CD4-positive, alpha-beta T cell treated with Interleukin-10 for 1 hour (primary cell): ENCODE results near the gene ZDHHC17.

Source experiments
- DNase-seq: peaks from one replicate; pipeline ENCODE4 v3.0.0-alpha.2; 2020

The ZDHHC17 gene

DNA sequence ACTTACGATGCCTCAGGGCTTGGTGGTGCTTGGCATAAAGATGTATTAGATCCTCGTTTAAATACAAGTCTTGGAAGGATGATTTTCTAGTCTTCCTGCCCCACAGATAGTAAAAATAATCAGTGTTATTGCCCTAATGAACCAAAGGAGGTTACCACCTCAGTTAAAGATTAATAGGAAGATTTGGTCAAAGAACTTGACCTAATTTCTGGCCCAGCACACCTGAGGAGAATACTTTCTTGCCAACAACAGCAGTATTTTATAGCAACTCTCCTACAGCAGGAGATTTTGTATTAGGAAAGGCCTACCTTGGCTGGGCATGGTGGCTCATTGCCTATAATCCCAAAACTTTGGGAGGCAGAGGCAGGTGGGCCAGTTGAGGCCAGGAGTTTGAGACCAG is 83.3 kb downstream of the ZDHHC17 start:
- no peak for DNase-seq

DNA sequence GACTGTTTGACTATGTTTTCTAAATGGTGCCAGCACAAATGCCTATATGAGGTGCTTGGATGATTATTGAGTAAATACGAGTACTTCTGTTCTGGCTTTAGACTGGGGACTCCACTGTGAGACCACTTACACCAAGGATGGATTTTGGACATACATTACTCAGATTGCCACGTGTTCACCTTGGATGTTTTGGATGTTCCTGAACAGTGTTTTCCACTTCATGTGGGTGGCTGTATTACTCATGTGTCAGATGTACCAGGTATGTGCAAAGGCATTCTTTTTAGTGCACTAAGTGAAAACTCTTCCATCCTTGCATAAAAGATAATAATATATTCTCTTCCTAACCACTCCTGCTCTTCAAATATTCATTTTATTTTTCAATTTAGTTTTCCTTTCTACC is 84.2 kb downstream of the ZDHHC17 start:
- DNase-seq = no peak

DNA sequence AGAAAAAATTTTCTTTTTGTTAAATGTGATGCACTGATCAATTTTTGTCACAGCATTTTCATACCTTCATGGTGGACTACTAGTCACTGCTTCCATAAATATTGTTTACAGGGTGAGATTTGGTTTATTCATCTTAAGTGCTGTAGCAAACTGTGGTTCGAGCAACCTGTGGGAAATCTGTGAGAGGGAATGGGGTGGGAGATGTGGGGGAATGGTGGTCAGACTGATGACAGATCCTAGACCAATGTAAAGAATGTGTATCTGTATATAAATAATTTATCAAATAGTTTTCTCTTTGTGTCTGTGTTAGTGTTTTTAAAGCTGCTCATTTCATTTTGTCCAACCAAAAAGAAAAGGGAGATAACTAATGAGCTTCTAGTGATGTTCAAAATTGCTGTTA is 88.2 kb downstream of the ZDHHC17 start:
- no peak for DNase-seq

DNA sequence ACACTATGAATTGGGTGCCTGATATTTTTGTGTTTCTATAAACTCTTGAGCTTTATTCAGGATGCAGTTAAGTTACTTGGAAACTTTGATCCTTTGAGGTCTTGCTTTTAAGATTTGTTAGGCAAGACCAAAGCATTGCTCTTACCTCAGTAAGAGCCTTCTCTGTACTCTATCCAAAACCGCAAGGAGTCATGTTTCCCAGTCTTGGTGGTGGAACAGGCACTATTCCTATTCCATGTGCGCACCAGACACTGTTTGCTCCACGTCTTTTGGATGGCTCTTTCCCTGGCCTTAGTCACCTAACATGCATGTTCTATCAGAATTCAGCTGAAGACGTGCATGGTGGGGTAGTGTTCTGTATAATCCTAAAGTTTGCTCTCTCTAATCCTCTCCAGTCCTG is 91.4 kb downstream of the ZDHHC17 start:
- DNase-seq = no peak

DNA sequence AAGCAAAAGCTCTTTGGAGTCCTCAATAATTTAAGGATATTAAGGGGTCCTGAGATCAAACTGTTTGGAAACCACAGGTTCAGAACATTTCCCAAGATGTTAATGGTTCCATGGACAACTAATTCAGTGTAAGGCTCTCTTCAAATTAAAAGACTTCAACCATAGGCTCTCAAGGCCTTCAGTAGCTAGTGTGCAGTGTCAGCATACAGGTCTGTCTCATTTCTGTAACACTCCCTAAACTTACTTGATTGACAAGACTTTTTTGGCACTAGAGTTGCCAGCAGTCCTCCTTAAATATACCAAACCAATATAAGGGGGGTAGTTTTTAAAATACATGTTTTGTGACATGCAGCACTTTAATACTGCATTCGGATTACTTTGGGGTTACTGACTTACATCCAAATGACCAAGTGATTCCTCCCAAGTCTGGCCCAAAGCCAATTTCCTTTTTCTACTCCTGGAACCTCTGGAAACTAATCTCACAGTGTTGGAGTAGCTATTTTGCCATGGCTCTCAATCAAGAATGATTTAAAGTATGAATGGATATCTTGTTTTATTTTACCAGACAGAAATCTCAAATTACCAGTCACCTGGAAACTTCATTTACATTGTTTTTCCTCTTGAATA is 92.2 kb downstream of the ZDHHC17 start:
- no peak for DNase-seq

DNA sequence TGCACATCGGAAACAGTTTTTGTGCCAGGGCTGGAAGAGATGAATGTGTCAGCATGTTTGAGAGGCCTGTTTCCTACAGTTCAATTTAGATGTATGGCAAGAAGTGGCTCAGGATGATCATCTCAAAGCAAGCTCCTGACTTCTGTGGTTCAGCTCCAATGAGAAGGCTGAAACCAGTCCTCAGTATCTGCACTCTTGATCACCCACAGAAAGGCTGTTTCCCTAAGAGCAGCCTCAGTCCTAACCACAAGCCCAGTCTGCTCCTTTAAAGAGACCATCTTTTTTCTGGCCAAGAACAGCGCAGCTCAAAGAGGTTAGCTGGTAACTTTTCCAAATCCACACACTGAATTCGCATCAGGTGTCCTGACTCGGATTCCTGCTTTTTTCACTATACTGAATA is 95.7 kb downstream of the ZDHHC17 start:
- no peak for DNase-seq

DNA sequence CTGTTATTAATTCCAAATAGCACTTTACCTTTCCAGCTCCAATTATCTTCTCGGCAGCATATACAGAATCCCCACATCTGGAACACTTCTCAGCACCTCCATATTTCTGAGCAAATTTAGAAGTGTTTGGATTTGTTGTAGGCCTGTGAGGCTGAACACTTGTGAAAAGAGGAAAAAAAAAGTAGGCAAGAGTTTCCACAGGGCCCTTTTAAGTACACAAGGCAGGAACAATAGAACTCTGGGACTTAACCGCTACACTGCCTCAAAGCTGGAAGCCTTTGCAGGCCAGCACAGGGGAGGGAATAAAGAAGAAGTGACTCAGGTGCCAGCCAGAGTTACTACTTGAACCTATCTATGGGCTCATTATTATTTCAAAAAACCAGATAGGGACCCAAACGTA is 96.3 kb downstream of the ZDHHC17 start:
- DNase-seq = no peak

DNA sequence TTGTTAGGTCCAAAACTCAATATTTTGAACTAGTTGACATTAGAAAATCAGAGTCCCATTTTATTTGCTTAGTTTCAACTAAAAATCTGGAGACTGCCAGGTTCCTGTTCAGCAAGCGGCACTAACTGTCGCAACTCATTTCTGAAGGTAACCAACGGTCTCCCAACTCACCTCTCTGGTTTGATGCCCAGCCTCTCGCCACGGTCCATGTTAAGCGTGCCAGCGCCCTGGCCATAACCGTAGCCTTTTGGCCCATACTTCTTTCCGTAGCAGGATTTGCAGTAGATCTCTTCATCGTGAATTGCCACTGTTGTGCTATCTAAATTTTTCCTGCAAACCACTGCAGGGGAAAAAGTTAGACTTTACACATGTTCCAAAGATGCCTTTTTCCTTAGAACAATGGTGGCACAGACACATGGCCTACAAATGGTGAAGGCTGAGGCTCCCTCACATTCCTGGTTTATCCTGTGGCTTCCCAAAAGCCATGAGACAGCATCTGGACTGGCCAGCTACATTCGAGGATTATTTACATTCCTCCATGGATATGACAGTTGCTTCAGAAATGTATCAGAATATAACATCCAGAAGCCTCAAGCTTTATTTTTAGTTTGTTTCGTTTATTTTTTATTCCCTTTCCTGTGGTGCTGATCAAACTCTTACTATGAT is 99.2 kb downstream of the ZDHHC17 start:
- DNase-seq = no peak

DNA sequence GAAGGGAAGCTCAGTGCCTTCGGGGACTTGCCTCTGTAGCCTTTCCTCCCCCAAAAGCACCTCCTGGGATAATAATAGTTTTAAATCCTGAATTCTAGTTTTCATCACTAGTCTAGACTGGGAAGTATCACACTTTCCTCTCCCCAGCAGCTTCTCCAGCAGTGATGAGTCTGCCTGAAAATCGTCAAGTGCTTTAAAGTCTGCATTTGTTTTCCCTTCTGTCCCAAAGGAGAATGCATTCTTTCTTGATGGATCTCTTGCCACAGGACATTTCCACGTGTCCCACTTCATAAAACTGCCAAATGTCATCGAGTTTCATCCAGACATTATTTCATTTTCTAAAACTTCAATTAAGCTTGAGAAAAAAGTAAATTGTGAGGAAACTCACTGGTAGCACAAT is 99.9 kb downstream of the ZDHHC17 start:
- no peak for DNase-seq

DNA sequence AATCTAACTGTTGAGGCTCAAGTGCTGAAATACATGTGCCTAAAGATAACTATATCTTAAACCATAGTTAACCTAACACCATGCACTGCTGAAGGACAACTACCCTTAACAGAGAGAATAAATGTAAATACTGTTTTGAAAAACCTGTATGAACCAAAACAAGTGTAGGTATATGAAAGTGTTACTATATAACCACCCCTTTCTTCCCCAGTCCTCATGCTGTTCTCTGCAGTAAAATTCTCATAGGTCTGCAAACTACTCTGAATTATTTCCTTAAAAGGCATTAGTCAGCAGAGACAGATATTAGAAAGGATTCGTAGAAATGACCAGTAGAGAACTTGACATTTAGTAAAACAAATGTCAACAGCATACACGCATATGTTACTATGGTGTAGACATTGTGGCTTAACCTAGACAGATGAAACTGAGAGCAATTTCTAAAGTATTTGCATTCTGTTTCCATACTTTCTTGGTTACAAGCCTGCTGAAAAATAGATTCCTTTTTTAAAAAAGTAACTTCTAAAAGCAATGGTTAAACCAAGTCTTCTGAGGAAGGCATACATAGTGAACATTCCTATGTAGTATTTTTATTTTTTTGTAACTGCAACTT is 101.0 kb downstream of the ZDHHC17 start:
- no peak for DNase-seq

DNA sequence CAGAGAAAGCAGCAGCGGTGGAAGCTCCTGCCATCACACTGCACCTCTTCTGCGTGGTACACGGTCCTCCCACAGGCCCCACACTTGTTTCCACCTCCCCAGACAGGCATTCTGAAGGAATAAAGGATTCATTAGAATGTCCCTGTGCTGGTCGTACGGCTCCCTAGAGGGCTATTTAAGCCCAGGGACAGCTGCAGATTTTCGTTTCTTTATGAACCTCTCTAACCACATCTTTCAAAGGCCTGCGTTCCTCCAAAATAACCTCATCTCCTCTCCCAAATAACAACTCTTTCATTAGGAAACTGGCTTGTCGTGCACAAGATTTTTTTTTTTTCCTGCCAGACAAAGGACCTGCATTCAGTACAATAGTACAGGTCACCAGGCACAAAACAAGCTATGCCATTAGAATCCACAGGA is 102.2 kb downstream of the ZDHHC17 start:
- no peak for DNase-seq

DNA sequence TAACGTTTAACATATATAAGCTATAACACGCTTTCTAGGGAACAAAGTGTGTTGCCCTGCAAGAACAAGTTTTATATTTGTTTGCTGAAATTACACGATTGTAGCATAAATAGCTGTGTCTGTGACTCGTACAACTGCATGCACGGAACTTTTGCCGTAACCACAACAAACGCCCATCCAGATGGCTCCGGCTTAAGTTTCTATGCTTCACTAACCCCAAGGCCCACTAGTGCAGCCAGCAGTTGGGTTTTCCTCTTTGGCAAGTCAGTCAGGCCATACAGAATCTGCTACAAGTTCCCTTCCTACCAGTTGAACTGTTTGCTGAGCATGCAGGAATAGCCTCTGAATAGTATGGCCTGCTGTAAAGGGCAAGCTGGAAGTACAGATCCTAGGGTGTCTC is 102.8 kb downstream of the ZDHHC17 start:
- no peak for DNase-seq

DNA sequence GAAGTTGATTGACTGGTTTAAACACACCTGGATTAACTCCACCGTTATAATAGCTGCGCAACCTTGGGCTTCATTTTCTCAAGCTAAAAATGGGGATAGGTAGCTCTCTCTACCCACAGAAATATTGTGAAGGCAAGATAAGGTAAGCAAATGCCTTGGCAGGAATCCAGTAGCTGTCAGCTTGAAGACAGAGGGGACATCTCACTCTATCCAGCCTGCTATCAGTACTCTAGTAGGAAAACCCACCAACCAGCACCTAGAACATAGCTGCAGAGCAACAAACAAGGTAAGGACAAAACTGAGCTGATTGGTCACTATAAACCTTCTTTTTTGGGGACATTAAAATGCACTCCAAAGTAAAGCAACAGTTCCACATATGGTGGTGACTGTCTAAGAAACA is 107.2 kb downstream of the ZDHHC17 start:
- DNase-seq = no peak

DNA sequence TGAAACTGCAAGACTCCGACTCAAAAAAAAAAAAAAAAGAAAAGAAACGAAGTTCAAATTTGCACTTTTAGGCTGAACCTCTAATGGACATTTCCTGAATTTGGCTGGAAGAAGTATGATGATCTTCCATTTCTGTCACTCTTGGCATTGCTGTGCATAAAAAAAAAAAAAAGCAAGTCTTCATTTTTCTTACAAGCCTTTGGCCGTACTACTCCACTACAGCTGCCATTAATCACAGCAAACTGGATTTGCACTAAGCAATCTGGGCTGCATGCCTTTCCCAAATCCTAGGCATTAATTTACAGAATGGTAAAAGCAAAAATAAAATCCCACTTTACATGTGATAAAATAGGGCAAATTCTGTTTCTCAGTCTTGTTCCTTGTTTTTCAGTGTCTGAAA is 107.8 kb downstream of the ZDHHC17 start:
- DNase-seq = no peak

DNA sequence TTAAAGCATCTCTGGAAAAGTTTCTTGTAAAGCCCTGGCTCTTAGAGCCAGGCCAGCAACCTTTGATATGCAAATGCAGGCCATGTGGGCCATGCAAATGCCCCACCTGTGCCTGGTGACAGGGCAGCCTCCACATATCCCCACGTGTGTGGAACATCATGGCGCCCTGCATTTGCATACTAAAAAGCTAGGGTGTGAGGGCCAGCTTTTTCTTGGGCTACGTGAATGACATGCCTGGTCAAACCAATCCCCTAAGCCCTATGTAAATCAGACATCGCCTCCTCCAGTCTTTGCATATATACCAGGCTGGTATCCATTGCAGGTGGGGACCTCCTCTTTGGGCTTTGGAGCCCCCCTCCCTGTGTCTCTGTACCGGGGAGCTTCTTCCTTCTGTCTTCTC is 108.5 kb downstream of the ZDHHC17 start:
- no peak for DNase-seq

DNA sequence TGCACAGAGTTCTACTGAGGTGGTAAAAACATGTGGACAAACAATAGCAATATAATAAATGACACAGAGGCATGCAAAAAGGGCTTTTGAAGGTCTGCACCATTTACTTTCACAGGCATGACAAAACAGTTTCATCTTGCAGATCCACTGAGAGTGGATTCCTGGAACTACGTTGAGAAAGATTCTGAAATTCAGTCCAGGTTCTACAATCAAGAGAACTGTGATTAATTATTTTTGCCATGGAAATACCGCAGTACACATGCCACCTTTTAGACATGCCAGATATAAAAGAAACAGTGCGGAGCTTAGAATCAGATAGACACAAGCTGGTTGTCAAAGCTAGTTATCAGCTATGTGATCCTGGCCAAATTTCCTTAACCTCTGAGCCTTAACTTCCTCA is 110.1 kb downstream of the ZDHHC17 start:
- no peak for DNase-seq

DNA sequence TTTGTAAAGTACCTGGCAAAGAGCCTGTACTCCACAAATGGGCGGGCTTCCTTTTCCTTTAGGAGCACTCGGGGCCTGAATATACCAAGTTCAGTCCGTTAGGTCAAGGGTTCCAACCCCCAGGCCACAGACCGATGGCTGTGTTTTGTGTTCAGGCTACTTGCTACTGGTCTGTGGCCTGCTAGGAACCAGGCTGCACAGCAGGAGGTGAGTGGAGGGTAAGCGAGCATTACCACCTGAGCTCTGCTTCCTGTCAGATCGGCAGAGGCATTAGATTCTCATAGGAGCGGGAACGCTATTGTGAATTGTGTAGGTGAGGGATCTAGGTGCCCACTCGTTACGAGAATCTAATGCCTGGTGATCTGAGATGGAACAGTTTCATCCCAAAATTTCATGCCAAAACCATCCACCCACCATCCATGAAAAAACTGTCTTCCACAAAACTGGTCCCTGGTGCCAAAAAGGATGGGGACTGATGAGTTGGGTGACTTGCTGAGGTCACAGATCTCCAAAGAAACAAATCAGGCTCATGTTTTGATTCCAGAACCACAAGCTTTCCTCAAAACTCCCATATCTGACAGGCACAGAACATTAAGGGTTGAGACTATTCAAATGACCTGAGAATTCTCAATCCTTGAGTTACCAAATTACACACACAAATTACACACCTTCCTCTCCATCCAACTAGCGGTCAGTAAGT is 110.7 kb downstream of the ZDHHC17 start:
- no peak for DNase-seq

DNA sequence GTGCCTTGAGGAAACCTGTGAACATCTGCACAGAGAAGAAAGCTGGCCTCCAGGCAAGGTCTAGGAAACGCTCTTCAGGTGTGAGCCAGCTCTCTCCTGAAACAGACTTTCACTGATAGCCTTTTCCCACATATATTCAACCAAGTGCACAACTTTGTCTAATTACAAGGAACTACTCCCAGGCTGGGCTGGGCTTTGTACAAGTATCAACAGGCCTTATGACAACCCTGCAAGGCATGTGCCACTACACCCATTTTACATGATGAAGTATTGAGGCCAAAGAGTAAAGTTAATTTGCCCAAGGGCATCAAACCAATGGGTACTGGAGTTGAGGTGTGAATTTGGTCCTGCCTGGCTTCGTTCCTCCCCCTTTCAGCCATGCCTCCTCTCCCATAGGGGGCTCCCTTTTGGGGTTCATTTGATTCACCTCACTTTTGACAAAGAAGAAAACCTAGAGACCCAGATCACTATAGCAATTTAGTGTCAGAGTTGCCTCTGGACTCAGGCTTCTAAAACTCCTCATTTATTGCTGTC is 112.8 kb downstream of the ZDHHC17 start:
- no peak for DNase-seq

DNA sequence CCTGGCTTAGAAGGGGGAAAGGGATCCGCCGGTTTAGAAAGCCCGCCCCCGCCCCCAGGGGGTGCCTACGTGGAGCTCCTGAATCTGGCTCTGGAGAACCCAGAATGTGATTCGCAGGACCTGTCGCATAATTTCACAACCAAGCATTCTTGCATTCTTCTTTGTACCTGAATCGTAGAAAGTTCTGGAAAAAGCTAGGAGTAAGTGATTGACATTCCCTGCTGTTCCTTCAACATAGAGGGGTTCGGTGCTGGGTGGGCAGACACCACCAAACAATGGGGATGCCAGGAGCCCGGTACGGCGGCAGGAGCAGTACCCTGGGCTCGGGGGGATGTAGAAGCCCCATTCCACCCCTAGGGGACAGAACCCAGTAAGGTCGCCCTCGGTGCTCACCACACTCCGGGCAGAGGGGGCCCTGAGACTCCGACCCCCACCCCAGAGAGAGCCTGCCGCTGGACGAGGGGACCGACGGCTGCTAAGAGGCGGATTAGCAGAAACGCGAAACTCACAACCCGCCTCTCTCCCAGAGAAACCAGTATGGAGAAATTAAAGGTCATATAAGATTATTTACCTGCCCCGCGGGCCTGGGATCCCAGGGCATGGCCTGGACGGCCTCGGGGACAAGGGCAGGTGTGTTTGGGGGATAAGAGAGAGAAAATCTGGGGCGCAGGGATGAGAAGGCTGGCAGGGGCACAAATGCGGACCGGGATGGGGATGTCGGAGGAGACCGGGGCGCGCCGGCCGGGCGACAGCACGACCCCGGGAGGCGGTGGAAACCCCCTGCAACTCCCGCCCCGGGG is 114.4 kb downstream of the ZDHHC17 start:
- no peak for DNase-seq

DNA sequence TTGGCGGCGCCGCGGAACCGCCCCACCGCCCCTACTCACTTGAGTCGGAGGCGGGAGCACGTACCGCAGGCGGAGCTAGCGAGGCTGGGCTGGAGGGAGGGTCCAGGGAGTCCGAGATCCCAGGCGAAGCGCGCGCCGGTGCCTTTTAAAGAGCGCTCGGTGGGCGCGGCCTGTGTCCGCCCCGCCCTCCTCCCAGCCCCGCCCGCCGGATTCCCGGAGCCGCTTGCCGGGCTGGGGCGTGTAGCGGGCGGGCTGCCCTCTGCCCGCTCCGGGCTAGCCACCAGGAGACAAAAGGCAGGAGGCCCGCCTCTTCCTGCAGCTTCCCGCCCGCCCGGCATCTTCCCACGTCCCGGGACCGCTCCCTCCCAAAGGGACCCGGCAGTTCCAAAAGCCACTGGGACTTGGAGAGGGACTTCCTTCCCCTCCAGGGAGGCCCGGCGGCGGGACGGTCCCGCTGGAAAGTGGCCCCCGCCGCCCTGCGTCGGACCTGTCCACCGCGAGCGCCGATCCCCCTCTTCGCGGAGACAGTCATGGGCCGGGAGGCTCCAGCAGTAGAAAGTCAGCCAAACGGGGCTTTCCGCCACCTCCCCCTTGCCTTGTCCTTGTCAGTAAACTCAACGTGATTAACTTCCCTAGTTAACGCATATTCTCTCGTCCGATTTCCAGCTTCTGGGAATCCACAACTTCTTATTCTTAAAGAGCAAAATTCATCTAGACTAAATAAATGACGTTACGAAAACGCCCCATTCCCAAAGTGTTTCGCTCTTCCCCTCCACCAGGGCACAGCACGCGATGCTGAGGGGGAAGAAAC is 115.2 kb downstream of the ZDHHC17 start, which contains the start of gene CSRP2:
CSRP2 (minus strand) TSS at position 121 of the 811 bp plus-strand sequence. CDS start 12,759 bp downstream, outside the sequence.
- DNase-seq = peak; percentile 55

DNA sequence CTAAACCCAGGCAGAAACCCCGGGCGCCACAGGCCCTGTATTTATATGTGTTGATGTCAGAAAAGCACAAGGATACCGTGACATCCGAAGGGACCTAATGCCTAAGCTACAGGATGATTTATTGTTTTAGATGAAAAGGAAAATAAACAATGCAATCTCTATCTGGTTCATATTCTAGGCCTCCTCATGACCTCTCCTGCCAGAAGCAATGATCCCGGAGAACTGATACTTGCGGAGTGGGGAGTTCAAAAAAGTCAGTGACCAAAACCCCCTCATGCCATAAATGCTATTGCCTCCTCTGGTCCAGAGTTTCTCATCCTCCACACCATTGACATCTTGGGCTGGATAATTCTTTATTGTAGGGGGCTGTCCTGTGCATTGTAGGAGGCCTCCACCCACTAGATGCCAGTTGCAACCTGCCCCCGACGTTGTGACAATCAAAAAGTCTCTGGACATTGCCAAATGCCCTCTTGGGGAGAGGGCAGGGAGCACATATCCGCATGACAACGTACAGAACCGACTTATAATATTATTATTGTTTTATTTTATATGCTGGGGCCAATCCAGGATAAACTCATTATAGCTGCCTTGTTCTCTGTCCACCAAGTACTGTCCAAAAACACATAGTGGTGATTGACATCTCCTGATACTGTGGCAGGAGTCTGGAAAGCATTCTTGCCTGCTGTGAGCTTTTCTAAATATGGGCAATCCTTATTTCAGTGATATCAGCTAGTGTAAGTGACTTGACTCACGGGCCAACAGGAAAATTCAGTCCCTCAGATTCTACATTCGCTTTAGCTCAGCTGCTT is 116.0 kb downstream of the ZDHHC17 start:
- no peak for DNase-seq
